Small intestine (tissue), 7 donors: ENCODE results near the gene C11orf71. TPM values are rescaled to one million over a fixed set of nuclear protein-coding genes. Genes with fewer than 3 reads are reported as not detected.

Source experiments
- DNase-seq, 2 donors: peaks; one replicate each; pipeline versions ENCODE4 v3.0.0 to v3.0.0-alpha.2; 2013
- FAIRE-seq: peaks from 2 replicates; lab custom pipeline; 2012; peaks lifted over from hg19 to GRCh38; lab: Jason Lieb, UNC
- H3K27ac ChIP-seq, 3 donors: one replicate each; pipeline ENCODE4 v1.5.1; 2013; ENCODE audit warnings: low read length in 2 of 3, mild to moderate bottlenecking in 2 of 3, control low read depth in 1 of 3, inconsistent platforms in 1 of 3, low read depth in 1 of 3, moderate library complexity in 1 of 3
- H3K27me3 ChIP-seq, 3 donors: one replicate each; pipeline ENCODE4 v1.6.1; 2013; ENCODE audit warnings: low read length in 3 of 3, inconsistent platforms in 1 of 3; ENCODE audit not compliant: control insufficient read depth in 3 of 3, insufficient read depth in 3 of 3
- H3K36me3 ChIP-seq, 3 donors: one replicate each; pipeline ENCODE4 v1.6.1; 2013; ENCODE audit warnings: low read length in 3 of 3, inconsistent platforms in 1 of 3, low read depth in 1 of 3, mild to moderate bottlenecking in 1 of 3, moderate library complexity in 1 of 3; ENCODE audit not compliant: control insufficient read depth in 3 of 3, insufficient read depth in 2 of 3
- H3K4me1 ChIP-seq, 3 donors: one replicate each; pipeline ENCODE4 v1.6.1; 2013; ENCODE audit warnings: low read length in 2 of 3, inconsistent platforms in 1 of 3, low read depth in 1 of 3, mild to moderate bottlenecking in 1 of 3, moderate library complexity in 1 of 3; ENCODE audit not compliant: control insufficient read depth in 3 of 3, insufficient read depth in 2 of 3
- H3K4me3 ChIP-seq, 3 donors: one replicate each; pipeline ENCODE4 v1.5.1; 2013; ENCODE audit warnings: low read length in 3 of 3, control low read depth in 1 of 3, inconsistent platforms in 1 of 3, low read depth in 1 of 3, mild to moderate bottlenecking in 1 of 3, moderate library complexity in 1 of 3
- H3K9me3 ChIP-seq, 2 donors: one replicate each; pipeline ENCODE4 v1.6.1; 2013; ENCODE audit warnings: low read depth in 1 of 2, low read length in 1 of 2; ENCODE audit not compliant: control insufficient read depth in 2 of 2, insufficient read depth in 1 of 2
- WGBS, 3 donors: extraction: QIAGEN DNeasy Blood & Tissue Kit; methylation state at CpG; one replicate each; pipeline ENCODE4 v1.1.7; 2013; 5-methylcytosine and 5-hydroxymethylcytosine counted together
- polyA plus RNA-seq, 4 donors: library from polyadenylated mRNA; stranded (reverse) in 3 of 4; unstranded in 1 of 4; fragments of 200-250 nt in 3 of 4; fragments of 120-200 nt in 1 of 4; gene quantifications; one replicate each; pipeline versions ENCODE4 v1.2.1 to v1.2.3, GENCODE V29; 2013
- donor health status: healthy with polysubstance abuse.
- donor health status: control.
- donor health status: control.
- donor health status: Bipolar disorder and iron deficiency.
- donor health status: healthy.

Gene C11orf71
- polyA plus RNA-seq, 4 donors = 9.3 to 12.1 (median 10.9) TPM

GRCh38 chr11:114426280-114426679 lies 26.0 kb upstream of the C11orf71 start:
- DNase-seq (no peak), FAIRE-seq (no peak)
- H3K4me3 ChIP-seq = no peak overlapping the region
- H3K4me1 ChIP-seq = no peaks in the 10 kb centered on the region
- H3K27ac ChIP-seq = no peak overlapping the region
- H3K9me3 ChIP-seq = peaks cover 0 to 4% of the 10 kb centered on the region in 2 donors
- H3K27me3 ChIP-seq = no peaks in the 10 kb centered on the region
- peaks cover 0 to 7% (median 2%) of the 10 kb centered on the region in 3 donors for H3K36me3 ChIP-seq
- WGBS, 3 donors = 90 to 93% (median 93%) methylated on average over 4 of the region's 4 CpGs

- FAIRE-seq (no peak), DNase-seq (no peak)
- H3K4me3 ChIP-seq = no peak overlapping the region
- no peak overlapping the region for H3K27ac ChIP-seq
- no peaks in the 10 kb centered on the region for H3K9me3 ChIP-seq
- peaks cover 0 to 5% (median 0%) of the 10 kb centered on the region in 3 donors for H3K36me3 ChIP-seq
- no peaks in the 10 kb centered on the region for H3K4me1 ChIP-seq
- no peaks in the 10 kb centered on the region for H3K27me3 ChIP-seq
Measured at GRCh38 chr11:114416441-114416961, 16.2 kb upstream of the C11orf71 start.

GRCh38 chr11:114413958-114414357 lies 13.6 kb upstream of the C11orf71 start:
- WGBS, 3 donors = 89 to 94% (median 90%) methylated on average over 10 of the region's 10 CpGs
- Histone ChIP-seq H3K27me3 (no peaks in the 10 kb centered on the region), H3K4me3 (no peak overlapping the region), H3K36me3 (peaks cover 0 to 11% (median 5%) of the 10 kb centered on the region in 3 donors), H3K9me3 (no peaks in the 10 kb centered on the region), H3K27ac (no peak overlapping the region), H3K4me1 (no peaks in the 10 kb centered on the region)
- FAIRE-seq (no peak), DNase-seq (no peak)

- FAIRE-seq (no peak), DNase-seq (no peak)
- Histone ChIP-seq H3K36me3 (peaks cover 0 to 11% (median 5%) of the 10 kb centered on the region in 3 donors), H3K27ac (no peak overlapping the region), H3K4me3 (no peak overlapping the region), H3K27me3 (no peaks in the 10 kb centered on the region), H3K9me3 (no peaks in the 10 kb centered on the region), H3K4me1 (no peaks in the 10 kb centered on the region)
- 94 to 100% (median 95%) methylated on average over 4 of the region's 4 CpGs for WGBS, 3 donors
Measured at GRCh38 chr11:114412946-114413345, 12.6 kb upstream of the C11orf71 start.

DNA sequence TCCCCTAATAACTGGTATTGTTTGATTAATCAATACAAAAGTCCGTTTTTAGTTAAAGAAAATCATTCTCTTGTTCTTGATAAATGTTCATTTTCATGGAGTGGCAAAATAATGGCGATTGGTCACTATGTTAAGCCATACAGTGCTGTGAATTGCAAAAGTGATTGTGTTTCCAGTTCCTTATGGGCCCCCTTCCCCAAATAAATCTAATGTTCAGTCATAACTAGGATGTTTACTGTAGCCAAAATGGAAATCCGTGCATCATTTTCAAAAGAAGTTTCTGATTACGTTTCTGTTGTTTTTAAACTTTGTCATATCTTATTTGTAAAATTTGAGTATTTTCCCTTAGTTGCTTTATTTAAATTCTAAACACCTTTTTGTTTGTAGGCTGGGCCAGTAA lies 1.0 kb upstream of the C11orf71 start:
- no peaks in the 10 kb centered on the region for H3K27me3 ChIP-seq
- no peaks in the 10 kb centered on the region for H3K9me3 ChIP-seq
- DNase-seq (peak; percentile 7 to 34), FAIRE-seq (no peak)
- H3K4me3 ChIP-seq = peak overlapping the region; percentile 23 to 98 (median 97)
- peaks cover 0 to 8% (median 4%) of the 10 kb centered on the region in 3 donors for H3K4me1 ChIP-seq
- H3K27ac ChIP-seq = peak overlapping the region; percentile 41 to 98 (median 49)
- WGBS, 3 donors = 1 to 2% (median 1%) methylated on average over 4 of the region's 4 CpGs
- peaks cover 0 to 2% (median 0%) of the 10 kb centered on the region in 3 donors for H3K36me3 ChIP-seq

DNA sequence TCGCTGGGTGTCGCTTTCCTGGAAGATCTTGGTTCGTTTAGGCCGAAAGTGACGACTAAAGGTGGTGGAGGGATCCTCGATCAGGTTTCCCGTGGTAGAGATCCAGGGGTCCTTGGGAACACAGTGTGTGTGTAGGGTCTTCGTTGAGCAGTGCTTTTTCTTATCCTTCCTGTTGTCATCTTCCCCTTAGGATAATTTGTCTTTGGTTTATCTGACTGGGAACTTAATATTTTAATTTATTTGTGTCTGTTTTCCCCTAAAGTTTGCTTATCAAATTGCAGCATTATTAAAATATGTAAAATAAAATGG lies 558 bp upstream of the C11orf71 start:
- Histone ChIP-seq H3K4me3 (peak overlapping the region; percentile 59 to 98 (median 97)), H3K9me3 (no peaks in the 10 kb centered on the region), H3K27ac (peak overlapping the region; percentile 98 to 99 (median 98)), H3K4me1 (peaks cover 0 to 8% (median 4%) of the 10 kb centered on the region in 3 donors), H3K27me3 (no peaks in the 10 kb centered on the region), H3K36me3 (peaks cover 0 to 2% (median 0%) of the 10 kb centered on the region in 3 donors)
- DNase-seq (no peak), FAIRE-seq (no peak)
- 0% methylated on average over 8 of the region's 8 CpGs for WGBS, 3 donors

DNA sequence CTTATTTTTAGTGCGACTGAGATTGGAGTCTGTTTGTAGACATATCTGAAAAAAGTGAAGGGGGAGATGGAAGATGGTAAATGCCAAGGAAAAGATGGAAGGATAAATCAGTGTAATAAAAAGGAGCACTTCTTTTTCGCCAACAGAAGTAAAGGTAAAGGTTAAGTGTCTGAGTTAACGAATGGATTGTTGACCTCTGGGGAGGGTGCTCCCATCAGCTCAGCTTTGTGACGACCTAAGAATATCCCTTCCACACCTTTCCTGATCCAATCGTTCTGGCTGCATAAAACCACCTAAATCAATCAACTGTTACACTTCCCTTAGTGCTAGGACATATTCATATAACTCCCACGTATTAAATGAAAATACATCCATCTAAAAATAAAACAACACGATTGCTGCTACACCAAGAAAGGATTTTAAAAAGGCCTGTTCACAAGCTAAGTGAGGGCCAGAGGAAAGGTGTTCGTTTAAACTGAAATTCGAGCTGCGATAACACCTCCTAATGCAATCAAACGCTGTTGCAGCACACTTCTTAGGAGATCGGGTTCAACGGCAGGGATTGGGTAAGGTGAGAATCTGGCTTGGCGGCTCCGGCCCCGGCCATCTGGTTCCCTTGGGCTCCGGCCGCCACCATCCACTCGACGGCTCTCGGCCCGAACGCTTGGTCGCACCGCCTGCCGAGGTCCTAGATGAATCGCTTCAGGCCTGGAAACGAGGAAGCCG lies 658 bp downstream of the C11orf71 start:
- H3K27ac ChIP-seq = peak overlapping the region; percentile 98 to 99 (median 98)
- peak in 1 of 2 donors; percentile 65 for DNase-seq
- H3K36me3 ChIP-seq = peaks cover 0 to 2% (median 0%) of the 10 kb centered on the region in 3 donors
- H3K9me3 ChIP-seq = no peaks in the 10 kb centered on the region
- H3K4me3 ChIP-seq = peak overlapping the region; percentile 76 to 98 (median 97)
- WGBS, 3 donors = 1 to 4% (median 2%) methylated on average over 29 of the region's 29 CpGs
- no peak for FAIRE-seq
- peaks cover 0 to 8% (median 4%) of the 10 kb centered on the region in 3 donors for H3K4me1 ChIP-seq
- no peaks in the 10 kb centered on the region for H3K27me3 ChIP-seq

DNA sequence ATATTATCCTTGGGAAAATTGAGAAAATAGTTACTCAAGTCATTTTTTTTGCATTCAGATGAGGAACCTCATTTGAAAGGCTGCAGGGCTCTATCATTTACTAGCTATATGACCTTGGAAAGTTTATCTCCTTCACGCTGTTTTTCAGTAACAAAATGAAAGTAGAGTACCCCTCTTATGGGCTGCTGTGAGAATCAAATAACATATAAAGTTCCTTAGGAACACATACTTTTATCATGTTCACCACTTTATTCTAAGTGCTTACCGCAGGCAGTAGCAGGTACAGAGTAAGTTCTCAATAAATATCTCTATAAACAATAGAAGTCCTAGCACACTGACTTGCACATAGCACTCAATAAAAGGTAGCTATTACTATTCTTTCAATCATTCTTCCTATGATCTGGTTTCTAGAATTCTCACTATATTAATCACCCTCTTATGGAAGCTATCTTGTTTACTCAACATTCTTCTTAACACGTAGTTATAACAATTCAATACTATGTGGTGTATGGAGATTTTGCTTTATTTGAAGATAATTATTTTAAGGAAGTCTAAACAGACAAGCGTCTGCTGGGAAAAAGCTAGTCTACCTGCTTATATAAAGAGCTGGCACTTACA lies 1.9 kb downstream of the C11orf71 start:
- Histone ChIP-seq H3K27me3 (no peaks in the 10 kb centered on the region), H3K4me1 (peaks cover 0 to 4% (median 2%) of the 10 kb centered on the region in 3 donors), H3K27ac (peak overlapping the region in 1 of 3 donors; percentile 98), H3K9me3 (no peaks in the 10 kb centered on the region), H3K4me3 (no peak overlapping the region), H3K36me3 (peaks cover 0 to 2% (median 0%) of the 10 kb centered on the region in 3 donors)
- 46 to 74% (median 64%) methylated on average over 4 of the region's 4 CpGs for WGBS, 3 donors
- FAIRE-seq (no peak), DNase-seq (no peak)
